Stimulated activated CD8-positive, alpha-beta memory T cell treated with anti-CD3 and anti-CD28 coated beads, Interleukin-7, amount 100 ng/mL, for 4 hours (primary cell): ENCODE results near the gene CCDC170.

ENCODE experiments used
- DNase-seq, 2 donors: peaks; one replicate each; pipeline ENCODE4 v3.0.0-alpha.2; 2020; ENCODE audit warnings: low read depth in 2 of 2

Gene CCDC170

GRCh38 chr6:151618717-151619116, 124.9 kb downstream of the CCDC170 start:
- DNase-seq = no peak

- no peak for DNase-seq
Observed at GRCh38 chr6:151620179-151620578, 126.4 kb downstream of the CCDC170 start.

- no peak for DNase-seq
Observed at GRCh38 chr6:151624071-151624470, 130.3 kb downstream of the CCDC170 start.

GRCh38 chr6:151624481-151624880, 130.7 kb downstream of the CCDC170 start:
- no peak for DNase-seq

DNA sequence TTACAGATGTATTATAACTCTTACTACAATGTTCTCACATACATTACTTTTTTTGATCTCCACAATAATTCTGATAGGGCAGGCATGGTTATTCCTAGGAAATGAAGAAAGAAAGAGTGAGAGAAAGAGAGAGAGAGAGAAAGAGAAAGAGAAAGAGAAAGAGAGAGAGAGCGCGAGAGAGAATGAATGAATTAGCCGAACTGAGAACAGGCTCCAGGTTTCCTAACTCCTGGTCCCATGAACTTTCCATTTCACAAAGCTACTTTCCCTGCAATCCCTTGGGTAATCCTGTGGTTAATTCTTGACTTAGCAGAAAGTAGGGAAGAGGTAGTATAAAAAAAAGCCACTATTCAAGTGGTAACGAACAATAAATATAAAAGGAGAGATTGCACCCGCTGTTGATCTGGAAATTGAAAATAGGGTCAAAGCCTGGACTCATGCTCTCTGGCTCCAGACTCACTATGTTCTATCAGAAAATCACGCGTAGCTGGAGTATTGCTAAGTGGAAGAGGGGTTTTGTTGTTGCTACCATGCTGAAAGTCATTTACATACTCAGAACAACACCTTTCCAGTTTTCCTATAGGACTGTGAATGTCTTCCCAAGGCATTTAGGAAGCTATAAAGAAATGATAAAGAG, 131.2 kb downstream of the CCDC170 start:
- DNase-seq = no peak

DNA sequence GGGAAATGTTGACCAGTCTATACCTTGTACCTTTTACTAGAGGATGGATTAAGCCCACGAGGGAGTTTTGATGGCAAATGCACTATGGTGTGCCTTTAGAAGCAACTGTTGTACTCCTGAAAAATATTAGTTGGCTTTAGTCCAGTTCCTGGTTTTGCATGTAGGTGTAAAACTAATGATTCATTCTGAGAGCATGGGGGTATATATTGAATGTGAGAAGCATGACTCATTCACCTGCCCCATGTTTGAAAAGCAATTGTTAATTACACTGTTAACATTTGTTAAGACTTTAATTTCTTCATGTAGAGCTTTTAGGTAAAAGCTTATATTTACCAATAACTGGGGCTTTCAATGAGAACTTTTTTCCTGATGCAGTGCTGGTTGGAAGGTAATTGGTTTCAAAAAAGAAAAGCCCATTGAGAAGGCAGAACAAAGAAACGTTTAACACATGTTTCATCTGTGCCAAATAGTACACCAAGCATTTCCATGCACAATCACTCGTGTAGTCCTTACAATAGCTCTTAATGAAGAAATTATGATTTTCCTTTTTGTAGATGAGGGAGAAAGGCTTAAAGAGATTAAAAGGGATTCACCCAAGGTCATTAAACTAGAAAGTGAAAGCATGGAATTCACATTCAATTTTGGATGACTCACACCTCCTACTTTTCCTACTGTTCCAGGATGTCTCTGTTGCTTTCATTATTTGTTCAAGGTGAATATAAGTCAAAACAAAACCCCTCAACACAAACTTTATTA, 134.1 kb downstream of the CCDC170 start:
- no peak for DNase-seq

DNA sequence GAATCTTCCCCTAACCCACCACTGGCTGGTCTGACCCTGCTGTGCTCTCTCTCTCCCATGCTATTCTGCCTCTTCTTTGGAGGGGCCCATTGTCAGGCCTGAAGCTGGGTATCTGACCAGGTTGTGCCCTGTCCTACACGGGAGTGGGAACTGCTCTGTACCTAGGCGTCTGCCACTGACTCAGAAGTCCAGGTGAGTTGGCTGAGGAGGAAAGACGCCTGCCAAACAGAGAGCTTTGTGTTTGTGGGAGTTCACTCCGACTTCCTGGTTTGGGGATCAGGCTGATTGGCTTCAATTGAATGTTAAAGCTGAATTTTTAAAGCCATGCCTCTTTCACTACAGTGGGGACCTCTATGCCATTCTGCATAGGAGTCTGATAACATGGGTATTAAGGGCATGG, 136.0 kb downstream of the CCDC170 start:
- DNase-seq = no peak

GRCh38 chr6:151630387-151630786, 136.6 kb downstream of the CCDC170 start:
- DNase-seq = no peak

GRCh38 chr6:151630991-151631655, 137.3 kb downstream of the CCDC170 start:
- no peak for DNase-seq

DNA sequence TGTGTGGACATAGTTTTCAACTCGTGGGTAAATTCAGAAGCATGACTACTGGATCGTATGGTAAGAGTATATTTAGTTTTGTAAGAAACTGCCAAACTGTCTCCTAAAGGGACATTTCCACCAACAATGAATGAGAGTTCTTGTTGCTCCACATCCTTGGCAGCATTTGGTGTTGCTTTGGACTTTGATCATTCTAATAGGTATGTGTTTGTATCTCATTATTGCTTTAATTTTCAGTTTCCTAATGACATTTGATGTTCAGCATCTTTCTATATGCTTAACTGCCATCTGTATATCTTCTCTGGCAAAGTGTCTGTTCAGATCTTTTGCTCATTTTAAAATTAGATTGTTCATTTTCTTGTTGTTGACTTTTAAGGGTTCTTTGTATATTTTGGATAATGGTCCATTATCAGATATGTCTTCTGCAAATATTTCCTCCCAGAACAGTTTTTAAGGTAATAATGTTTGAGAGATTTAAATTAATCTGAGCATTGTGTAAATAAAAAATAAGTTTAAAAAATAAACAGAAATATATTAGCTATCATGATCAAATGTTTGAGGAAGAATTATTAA, 138.7 kb downstream of the CCDC170 start:
- no peak for DNase-seq

GRCh38 chr6:151633526-151634335, 139.9 kb downstream of the CCDC170 start:
- no peak for DNase-seq

GRCh38 chr6:151634336-151634720, 140.5 kb downstream of the CCDC170 start:
- no peak for DNase-seq

- DNase-seq = no peak
Observed at GRCh38 chr6:151635741-151636140, 141.9 kb downstream of the CCDC170 start.

DNA sequence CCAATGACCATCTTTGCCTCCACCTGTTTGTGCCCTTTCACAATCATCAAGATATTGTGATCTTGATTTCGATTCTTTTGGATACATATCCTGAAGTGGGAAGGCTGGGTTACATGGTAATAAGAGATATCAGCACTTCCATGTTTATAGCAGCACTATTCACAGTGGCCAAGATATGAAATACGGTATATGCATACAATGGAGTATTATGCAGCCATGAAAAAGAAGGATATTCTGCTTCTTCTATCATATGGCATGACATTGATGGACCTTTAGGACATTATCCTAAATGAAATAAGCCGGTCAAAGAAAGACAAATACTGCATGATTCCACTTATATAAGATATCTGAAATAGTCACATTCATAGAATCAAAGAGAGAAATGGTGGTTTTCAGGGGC, 144.0 kb downstream of the CCDC170 start:
- no peak for DNase-seq

DNA sequence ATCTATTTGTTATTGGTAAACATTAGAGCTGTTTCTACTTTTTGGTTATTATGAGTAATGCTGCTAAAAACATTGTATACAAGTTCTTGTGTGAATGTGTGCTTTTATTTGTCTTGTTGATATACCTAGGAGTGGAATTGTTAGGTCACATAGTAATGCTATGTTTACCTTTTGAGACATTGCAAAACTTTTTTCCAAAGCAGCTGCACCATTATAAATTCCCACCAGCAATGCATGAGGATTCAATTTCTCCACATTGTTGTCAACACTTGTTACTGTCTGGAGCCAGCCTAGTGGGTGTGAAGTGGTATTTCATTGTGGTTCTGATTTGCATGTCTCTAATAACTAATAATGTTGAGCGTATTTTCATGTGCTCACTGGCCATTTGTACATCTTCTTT, 145.9 kb downstream of the CCDC170 start:
- DNase-seq = no peak

- no peak for DNase-seq
Observed at GRCh38 chr6:151641028-151641427, 147.2 kb downstream of the CCDC170 start.

DNA sequence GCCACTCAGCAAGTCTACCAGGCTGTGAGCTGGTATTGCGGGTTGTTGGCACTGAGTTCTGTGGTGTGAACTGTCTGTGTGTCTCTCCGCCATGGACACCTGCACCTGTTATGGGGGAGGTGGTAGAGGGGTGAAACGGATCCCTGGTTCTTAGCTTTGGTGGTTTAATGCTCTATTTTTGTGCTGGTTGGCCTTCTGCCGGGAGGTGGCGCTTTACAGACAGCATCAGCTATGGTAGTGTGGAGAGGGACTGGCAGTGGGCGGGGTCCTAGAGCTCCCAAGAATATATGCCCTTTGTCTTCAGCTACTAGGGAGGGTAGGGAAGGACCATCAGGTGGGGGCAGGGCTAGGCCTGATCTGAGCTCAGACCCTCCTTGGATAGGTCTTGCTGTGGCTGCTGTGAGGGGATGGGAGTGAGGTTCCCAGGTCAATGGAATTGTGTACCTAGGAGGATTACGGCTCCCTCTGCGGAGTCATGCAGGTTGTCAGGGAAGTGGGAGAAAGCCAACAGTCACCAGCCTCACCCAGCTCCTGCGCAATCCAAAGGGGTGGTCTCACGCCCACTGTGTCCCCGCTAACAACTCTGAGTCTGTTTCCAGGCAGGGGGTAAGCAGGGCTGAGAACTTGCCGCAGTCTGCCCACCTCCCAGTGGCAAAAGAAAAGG, 154.3 kb downstream of the CCDC170 start:
- no peak for DNase-seq

GRCh38 chr6:151649835-151650234, 156.0 kb downstream of the CCDC170 start:
- DNase-seq = no peak

DNA sequence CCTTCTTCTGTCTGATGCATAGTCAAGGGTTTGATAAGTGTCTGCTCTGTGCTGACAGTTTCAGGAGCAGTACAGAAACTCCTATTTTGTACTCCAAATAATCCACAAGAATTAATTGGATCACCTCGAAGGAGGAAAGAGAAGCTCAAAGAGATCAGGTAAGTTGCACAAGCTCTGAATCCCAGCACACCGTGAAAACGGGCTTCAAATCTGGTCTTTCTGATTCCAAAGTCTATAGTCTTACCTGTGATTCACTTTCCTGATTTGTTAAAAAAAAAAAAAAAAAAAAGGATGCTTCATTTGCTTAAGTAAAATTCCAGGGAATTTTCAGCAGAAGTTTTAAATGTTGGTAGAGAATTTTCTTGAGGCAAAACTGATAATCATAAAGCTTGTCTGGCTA, 157.8 kb downstream of the CCDC170 start:
- no peak for DNase-seq

DNA sequence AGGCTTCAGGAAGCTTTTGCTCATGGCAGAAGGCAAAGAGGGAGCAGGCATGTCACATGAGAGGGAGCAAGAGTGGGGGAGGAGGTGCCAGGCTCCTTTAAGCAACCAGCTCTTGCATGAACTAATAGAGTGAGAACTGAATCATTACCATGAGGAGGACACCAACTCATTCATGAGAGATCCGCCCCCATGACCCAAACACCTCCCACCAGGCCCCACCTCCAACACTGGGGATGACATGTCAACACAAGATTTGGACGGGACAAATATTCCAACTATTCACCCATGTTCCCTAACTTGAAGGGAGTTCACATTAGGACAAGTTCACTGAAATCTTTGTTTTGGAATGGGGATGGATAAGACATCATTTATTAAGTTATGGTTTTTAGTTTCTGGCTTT, 158.5 kb downstream of the CCDC170 start:
- no peak for DNase-seq

GRCh38 chr6:151655099-151655498, 161.3 kb downstream of the CCDC170 start:
- DNase-seq = no peak
